Gastroesophageal sphincter (tissue), 3 donors: ENCODE data around the gene RRAD.
"Not testable (repeated sequence)": the region's sequence is repeated elsewhere in the genome, so short reads cannot be mapped to it uniquely, and the experiment has no call there.

ENCODE experiments used
- CTCF ChIP-seq, 4 experiments: fragments of 200-600 bp in 2 of 4; fragments of 450-650 bp in 2 of 4; sonication (generic) in 1 of 4; IDR thresholded peaks; one replicate each; pipeline ENCODE4 v1.5.1; 2017 to 2019; ENCODE audit warnings: antibody characterized with exemption in 4 of 4, mild to moderate bottlenecking in 2 of 4, moderate library complexity in 2 of 4
- POLR2AphosphoS5 ChIP-seq: sonication (generic); formaldehyde crosslinking; IDR thresholded peaks from one replicate; pipeline ENCODE4 v1.6.1; 2017; ENCODE audit warnings: antibody characterized with exemption

- not testable (repeated sequence) for TF ChIP-seq CTCF (IDR thresholded peaks at IDR 0.05); POLR2AphosphoS5
Measured at GRCh38 chr16:66896682-66897081, 28.7 kb downstream of the RRAD start.
